Muscle layer of duodenum (tissue), 2 donors: ENCODE measurements around the gene LONRF3.

Experiments used
- H3K27ac ChIP-seq: one replicate; pipeline ENCODE4 v1.7.0; 2013; ENCODE audit warnings: mild to moderate bottlenecking, low read length
- H3K27me3 ChIP-seq: one replicate; pipeline ENCODE4 v1.7.0; 2013; ENCODE audit warnings: low read depth, mild to moderate bottlenecking, control low read depth, low read length
- H3K36me3 ChIP-seq, 2 donors: one replicate each; pipeline ENCODE4 v1.7.0; 2013; ENCODE audit warnings: low read length in 2 of 2, control low read depth in 1 of 2, mild to moderate bottlenecking in 1 of 2; ENCODE audit not compliant: insufficient read depth in 2 of 2, control insufficient read depth in 1 of 2
- H3K4me1 ChIP-seq, 2 donors: one replicate each; pipeline ENCODE4 v1.7.0; 2013; ENCODE audit warnings: low read length in 2 of 2, mild to moderate bottlenecking in 2 of 2, control low read depth in 1 of 2, moderate library complexity in 1 of 2; ENCODE audit not compliant: insufficient read depth in 2 of 2, control insufficient read depth in 1 of 2
- H3K4me3 ChIP-seq, 2 donors: one replicate each; pipeline ENCODE4 v1.7.0; 2013; ENCODE audit warnings: low read length in 2 of 2, low read depth in 1 of 2, mild to moderate bottlenecking in 1 of 2
- H3K9me3 ChIP-seq, 2 donors: one replicate each; pipeline ENCODE4 v1.7.0; 2013; ENCODE audit warnings: low read length in 2 of 2, control low read depth in 1 of 2, mild to moderate bottlenecking in 1 of 2; ENCODE audit not compliant: control insufficient read depth in 1 of 2
- donor health status: healthy.

The LONRF3 gene

DNA sequence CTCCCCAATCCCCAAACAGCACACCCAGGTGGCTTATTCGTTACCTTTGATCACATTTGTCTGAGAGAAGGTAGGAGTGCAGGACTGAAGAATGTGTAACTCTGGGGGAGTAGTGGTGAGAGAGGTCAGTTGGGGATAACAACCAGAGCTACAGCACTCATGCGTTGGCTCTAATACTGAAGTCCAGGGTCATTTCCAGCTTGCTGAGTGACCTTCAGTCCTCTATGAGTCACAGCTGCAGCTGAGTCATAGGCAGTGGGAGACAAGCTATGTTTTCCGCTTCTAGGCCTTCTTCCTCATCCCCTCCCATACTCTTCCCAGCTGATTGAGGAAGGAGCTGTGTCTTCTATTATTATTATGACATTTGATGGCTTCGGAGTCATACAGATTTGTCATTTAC is 66.8 kb downstream of the LONRF3 start:
- H3K9me3 ChIP-seq, result no peaks in the 10 kb centered on the region
- H3K27me3 ChIP-seq, result no peaks in the 10 kb centered on the region
- no peak overlapping the region for H3K4me3 ChIP-seq
- H3K36me3 ChIP-seq, result no peaks in the 10 kb centered on the region
- H3K27ac ChIP-seq, result no peak overlapping the region
- no peaks in the 10 kb centered on the region for H3K4me1 ChIP-seq

DNA sequence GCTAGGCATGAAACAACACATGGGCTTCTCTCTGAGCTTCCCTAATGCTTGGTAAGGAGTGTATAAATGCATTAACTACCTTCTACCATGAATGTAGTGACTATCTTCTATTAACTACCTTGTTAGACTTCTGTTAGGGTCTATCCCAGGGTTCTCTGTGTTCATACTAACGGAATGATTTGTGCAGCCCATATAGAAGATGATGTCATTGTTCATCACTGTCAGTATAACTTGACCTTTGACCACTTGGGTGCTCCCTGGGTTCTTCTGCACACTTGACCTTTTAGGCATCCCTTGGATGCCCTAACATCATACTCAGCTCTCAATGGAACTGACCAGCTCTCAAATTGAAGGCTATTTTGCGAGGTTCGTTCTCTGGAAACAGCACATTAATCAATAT is 67.6 kb downstream of the LONRF3 start:
- Histone ChIP-seq H3K27ac (no peak overlapping the region), H3K36me3 (no peaks in the 10 kb centered on the region), H3K27me3 (no peaks in the 10 kb centered on the region), H3K4me3 (no peak overlapping the region), H3K4me1 (no peaks in the 10 kb centered on the region), H3K9me3 (no peaks in the 10 kb centered on the region)

DNA sequence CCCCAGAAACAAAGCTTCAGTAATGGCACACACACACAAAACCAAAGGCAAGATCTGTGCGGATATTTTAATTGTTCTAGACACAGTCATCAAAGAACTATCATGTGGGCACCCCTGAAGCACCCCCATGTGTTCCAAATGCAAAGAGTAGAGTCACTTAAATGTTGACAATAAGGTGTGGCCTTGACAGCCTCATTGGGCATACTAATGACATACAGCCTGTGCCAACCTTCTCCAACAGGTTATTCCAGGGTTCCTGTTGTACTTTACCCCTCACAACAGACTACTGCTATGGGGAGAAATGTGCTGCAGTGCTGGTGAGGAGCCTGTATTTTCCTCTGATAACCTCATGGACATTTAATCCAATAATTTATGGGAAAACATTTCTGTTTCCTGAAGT is 68.6 kb downstream of the LONRF3 start:
- Histone ChIP-seq H3K27me3 (no peaks in the 10 kb centered on the region), H3K9me3 (no peaks in the 10 kb centered on the region), H3K36me3 (no peaks in the 10 kb centered on the region), H3K4me1 (no peaks in the 10 kb centered on the region), H3K27ac (no peak overlapping the region), H3K4me3 (no peak overlapping the region)

- no peak overlapping the region for H3K4me3 ChIP-seq
- no peaks in the 10 kb centered on the region for H3K36me3 ChIP-seq
- no peak overlapping the region for H3K27ac ChIP-seq
- no peaks in the 10 kb centered on the region for H3K27me3 ChIP-seq
- no peaks in the 10 kb centered on the region for H3K9me3 ChIP-seq
- no peaks in the 10 kb centered on the region for H3K4me1 ChIP-seq
Observed at GRCh38 chrX:119045884-119046283, 71.5 kb downstream of the LONRF3 start.

- no peaks in the 10 kb centered on the region for H3K9me3 ChIP-seq
- no peak overlapping the region for H3K27ac ChIP-seq
- H3K4me3 ChIP-seq, result no peak overlapping the region
- peaks cover 0 to 7% of the 10 kb centered on the region in 2 donors for H3K4me1 ChIP-seq
- H3K27me3 ChIP-seq, result no peaks in the 10 kb centered on the region
- no peaks in the 10 kb centered on the region for H3K36me3 ChIP-seq
Observed at GRCh38 chrX:119055687-119056086, 81.3 kb downstream of the LONRF3 start.

GRCh38 chrX:119062750-119063374 is 88.4 kb downstream of the LONRF3 start:
- no peak overlapping the region for H3K4me3 ChIP-seq
- no peaks in the 10 kb centered on the region for H3K9me3 ChIP-seq
- H3K36me3 ChIP-seq, result no peaks in the 10 kb centered on the region
- H3K27ac ChIP-seq, result no peak overlapping the region
- no peaks in the 10 kb centered on the region for H3K4me1 ChIP-seq
- no peaks in the 10 kb centered on the region for H3K27me3 ChIP-seq

DNA sequence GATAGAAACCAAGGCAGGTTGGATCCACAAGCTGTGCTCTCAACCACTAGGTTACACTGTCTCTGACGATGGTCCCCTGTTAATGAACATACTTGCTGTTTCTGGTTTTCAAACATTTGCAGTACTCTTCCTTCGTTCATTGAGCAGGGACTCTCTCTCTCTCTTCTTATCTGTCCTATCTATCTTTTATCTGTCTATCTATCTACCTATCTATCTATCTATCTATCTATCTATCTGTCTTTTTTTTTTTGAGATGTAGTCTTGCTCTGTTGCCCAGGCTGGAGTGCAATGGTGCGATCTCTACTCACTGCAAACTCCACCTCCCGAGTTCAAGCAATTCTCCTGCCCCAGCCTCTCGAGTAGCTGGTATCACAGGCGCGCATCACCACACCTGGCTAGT is 89.0 kb downstream of the LONRF3 start:
- no peaks in the 10 kb centered on the region for H3K9me3 ChIP-seq

GRCh38 chrX:119067023-119067739 is 92.8 kb downstream of the LONRF3 start:
- Histone ChIP-seq H3K27me3 (no peaks in the 10 kb centered on the region), H3K4me3 (no peak overlapping the region), H3K9me3 (no peaks in the 10 kb centered on the region), H3K4me1 (no peaks in the 10 kb centered on the region), H3K27ac (no peak overlapping the region), H3K36me3 (no peaks in the 10 kb centered on the region)

More for the DNA sequence above, 89.0 kb downstream of the LONRF3 start:
- H3K4me3 ChIP-seq, result no peak overlapping the region
- no peak overlapping the region for H3K27ac ChIP-seq
- no peaks in the 10 kb centered on the region for H3K27me3 ChIP-seq
- no peaks in the 10 kb centered on the region for H3K36me3 ChIP-seq
- no peaks in the 10 kb centered on the region for H3K4me1 ChIP-seq
